Stimulated activated CD8-positive, alpha-beta memory T cell treated with anti-CD3 and anti-CD28 coated beads, Interleukin-2, amount 100 ng/mL, for 48 hours (primary cell): Measurements from ENCODE around the gene TBXT.
"Not testable (repeated sequence)": the region's sequence is repeated elsewhere in the genome, so short reads cannot be mapped to it uniquely, and the experiment has no call there.

Experiments
- DNase-seq, 2 donors: peaks; one replicate each; pipeline ENCODE4 v3.0.0-alpha.2; 2020; ENCODE audit warnings: low read depth in 2 of 2

The TBXT gene

GRCh38 chr6:166167801-166168615 lies at the start of gene TBXT:
Gene TBXT (minus strand): TSS chr6:166167851. CDS start chr6:166167591, 260 bp downstream.
- no peak for DNase-seq

- no peak for DNase-seq
Observed at GRCh38 chr6:166207284-166207561, 39.6 kb upstream of the TBXT start.

GRCh38 chr6:166206510-166207283 lies 39.0 kb upstream of the TBXT start:
- DNase-seq: no peak

- no peak for DNase-seq
Observed at GRCh38 chr6:166206066-166206465, 38.4 kb upstream of the TBXT start.

GRCh38 chr6:166204852-166205650 lies 37.4 kb upstream of the TBXT start:
- DNase-seq: no peak

- no peak for DNase-seq
Observed at GRCh38 chr6:166203641-166204222, 36.1 kb upstream of the TBXT start.

GRCh38 chr6:166203003-166203640 lies 35.5 kb upstream of the TBXT start:
- DNase-seq: no peak

- no peak for DNase-seq
Observed at GRCh38 chr6:166202321-166202733, 34.7 kb upstream of the TBXT start.

- DNase-seq: no peak
Observed at GRCh38 chr6:166201878-166202277, 34.2 kb upstream of the TBXT start.

GRCh38 chr6:166197361-166197760 lies 29.7 kb upstream of the TBXT start:
- no peak for DNase-seq

- DNase-seq: no peak
Observed at GRCh38 chr6:166195860-166196238, 28.2 kb upstream of the TBXT start.

- DNase-seq: no peak
Observed at GRCh38 chr6:166194914-166195859, 27.5 kb upstream of the TBXT start.

GRCh38 chr6:166192557-166192956 lies 24.9 kb upstream of the TBXT start:
- no peak for DNase-seq

GRCh38 chr6:166192136-166192535 lies 24.5 kb upstream of the TBXT start:
- DNase-seq: no peak

- DNase-seq: no peak
Observed at GRCh38 chr6:166179704-166180103, 12.1 kb upstream of the TBXT start.

GRCh38 chr6:166176106-166176505 lies 8.5 kb upstream of the TBXT start:
- no peak for DNase-seq

GRCh38 chr6:166175093-166175492 lies 7.4 kb upstream of the TBXT start:
- not testable (repeated sequence) for DNase-seq

GRCh38 chr6:166174031-166174430 lies 6.4 kb upstream of the TBXT start:
- DNase-seq: no peak

GRCh38 chr6:166173281-166173951 lies 5.8 kb upstream of the TBXT start:
- no peak for DNase-seq

- no peak for DNase-seq
Observed at GRCh38 chr6:166172546-166172945, 4.9 kb upstream of the TBXT start.
